Fibroblast of upper back skin (primary cell): ENCODE data around the gene SH3D19.
"Not testable (repeated sequence)": the region's sequence is repeated elsewhere in the genome, so short reads cannot be mapped to it uniquely, and the experiment has no call there.

ENCODE experiments used
- DNase-seq: peaks from one replicate; pipeline ENCODE4 v3.0.0-alpha.2; 2013

Gene SH3D19

DNA sequence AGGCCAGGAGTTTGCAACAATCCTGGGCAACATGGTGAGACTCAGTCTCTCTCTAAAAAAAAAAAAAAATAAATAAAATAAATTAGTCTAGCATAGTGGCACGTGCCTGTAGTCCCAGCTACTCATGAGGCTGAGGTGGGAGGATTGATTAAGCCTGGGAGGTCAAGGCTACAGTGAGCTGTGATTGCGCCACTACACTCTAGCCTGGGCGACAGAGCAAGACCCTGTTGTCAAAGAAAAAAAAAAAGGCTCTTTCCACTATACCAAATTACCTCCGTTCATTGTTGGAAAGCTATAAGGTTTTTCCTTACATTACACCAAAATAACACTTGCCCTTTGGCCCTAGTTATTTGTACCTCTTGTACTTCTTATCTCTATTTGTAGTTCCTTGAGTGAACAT lies 58.3 kb downstream of the SH3D19 start:
- DNase-seq: no peak

GRCh38 chr4:151266497-151266896 lies 58.9 kb downstream of the SH3D19 start:
- DNase-seq: peak; percentile 7

DNA sequence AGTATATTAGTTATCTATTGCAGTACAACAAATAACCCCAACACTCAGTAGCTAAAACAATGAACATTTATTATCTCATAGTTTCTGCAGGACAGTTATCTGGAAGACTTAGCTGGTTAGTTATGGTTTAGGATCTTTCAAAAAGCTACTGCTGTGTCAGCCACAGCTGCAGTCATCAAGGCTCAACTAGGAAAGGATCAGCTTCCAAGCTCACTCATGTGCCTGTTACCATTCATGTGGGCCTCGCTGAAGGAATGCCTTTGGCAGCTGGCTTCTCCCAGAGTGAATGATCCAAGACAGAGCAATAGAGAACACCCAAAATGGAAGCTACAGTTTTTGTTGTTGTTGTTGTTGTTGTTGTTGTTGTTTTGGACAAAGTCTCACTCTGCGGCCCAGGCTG lies 62.0 kb downstream of the SH3D19 start:
- DNase-seq: no peak

DNA sequence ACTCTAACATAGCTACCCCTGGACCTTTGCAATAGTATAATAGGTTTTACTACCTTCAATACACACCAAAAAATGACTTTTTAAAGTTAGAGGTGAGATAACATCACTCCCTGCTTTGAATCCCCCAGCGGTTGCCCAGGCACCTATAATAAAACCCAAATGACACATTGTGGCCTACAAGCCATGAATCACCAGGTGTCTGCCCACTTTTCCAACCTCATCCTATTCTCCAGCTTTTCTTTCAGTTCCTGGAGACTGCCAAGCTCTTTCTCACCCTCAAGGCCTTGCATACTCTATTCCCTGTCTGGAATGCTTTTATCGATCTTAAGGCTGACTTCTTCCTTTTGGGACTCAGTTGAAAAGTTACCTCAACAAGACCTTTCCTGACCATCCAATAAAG lies 64.9 kb downstream of the SH3D19 start:
- DNase-seq: peak; percentile 7

DNA sequence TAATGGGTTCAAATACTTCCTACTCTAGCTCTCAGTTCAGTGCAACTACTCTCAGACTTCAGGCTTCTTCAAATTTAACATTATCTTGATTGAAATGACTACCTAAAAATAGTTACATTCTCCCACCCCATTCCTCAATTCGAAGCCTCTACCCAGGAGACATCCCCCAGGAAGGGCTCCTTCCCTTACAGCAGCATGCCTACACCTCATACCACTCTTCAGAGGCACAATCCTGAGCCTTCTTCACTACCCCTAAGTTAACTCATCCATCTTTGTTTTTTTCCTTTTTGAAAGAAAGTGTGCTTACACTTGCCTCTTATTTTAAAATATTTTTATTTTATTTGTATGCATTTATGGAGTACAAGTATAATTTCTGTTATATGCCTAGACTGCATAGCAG lies 65.7 kb downstream of the SH3D19 start:
- no peak for DNase-seq

GRCh38 chr4:151257704-151258103 lies 67.7 kb downstream of the SH3D19 start:
- DNase-seq: no peak

- no peak for DNase-seq
These were observed 69.3 kb downstream of the SH3D19 start for GRCh38 chr4:151256134-151256533.

GRCh38 chr4:151255680-151256079 lies 69.7 kb downstream of the SH3D19 start:
- DNase-seq: not testable (repeated sequence)

GRCh38 chr4:151255226-151255625 lies 70.2 kb downstream of the SH3D19 start:
- DNase-seq: not testable (repeated sequence)

- DNase-seq: no peak
These were observed 73.7 kb downstream of the SH3D19 start for GRCh38 chr4:151251603-151252304.

DNA sequence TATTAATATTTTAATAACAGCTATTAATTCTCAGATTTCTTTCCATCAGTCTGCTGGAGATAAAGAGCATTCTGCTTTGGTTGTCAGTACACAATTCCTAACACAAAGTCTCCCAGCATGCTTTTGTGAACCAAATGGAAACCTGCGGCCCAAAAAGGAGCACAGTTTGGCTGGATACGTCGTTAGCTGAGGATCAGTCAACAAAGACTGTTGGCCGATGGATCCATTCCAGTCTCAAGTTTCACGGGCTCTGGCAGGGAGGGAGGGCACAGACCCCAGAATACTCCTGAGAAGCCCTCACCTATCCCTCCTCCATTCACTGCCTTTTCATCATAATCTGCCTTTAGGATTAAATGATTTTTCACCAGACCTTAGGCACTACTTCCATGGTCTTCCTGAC lies 74.7 kb downstream of the SH3D19 start:
- DNase-seq: no peak

DNA sequence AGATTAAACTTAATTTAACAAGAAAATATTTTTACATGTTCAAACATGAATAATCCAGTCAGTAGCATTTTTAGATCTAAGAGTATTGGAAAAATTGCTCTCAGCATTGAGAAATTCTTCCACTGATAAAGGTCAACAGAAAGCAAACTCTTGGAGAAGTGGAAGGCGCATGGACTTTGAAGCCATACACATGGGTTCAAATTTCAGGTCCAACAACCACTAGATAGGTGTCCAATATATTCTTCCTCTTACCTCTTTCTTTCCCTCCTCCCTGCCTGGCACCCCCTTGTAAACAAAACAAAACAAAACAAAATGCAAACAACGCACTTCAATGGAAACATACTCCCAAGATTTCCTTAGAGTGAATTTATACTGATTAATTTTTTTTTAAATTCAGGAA lies 76.9 kb downstream of the SH3D19 start:
- DNase-seq: no peak

- DNase-seq: no peak
These were observed 78.0 kb downstream of the SH3D19 start for GRCh38 chr4:151247395-151247794.

DNA sequence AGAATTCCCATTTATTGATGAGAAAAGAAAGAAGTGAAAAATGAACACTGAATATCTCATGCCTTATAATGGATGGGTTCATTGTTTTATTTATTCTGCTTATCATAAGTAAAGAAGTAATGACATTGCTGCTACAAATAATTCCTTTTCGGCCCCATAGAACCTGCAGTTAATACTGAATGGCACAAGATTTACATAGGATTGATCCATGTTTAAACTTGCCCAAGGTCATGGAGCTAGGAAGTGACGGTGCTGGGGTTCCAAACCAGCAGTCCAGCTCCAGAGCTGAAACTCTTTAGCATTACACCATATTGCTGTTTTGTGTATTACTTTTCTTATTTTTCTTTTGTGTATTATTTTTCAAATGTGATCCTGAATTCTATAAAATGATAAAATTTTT lies 78.7 kb downstream of the SH3D19 start:
- no peak for DNase-seq

DNA sequence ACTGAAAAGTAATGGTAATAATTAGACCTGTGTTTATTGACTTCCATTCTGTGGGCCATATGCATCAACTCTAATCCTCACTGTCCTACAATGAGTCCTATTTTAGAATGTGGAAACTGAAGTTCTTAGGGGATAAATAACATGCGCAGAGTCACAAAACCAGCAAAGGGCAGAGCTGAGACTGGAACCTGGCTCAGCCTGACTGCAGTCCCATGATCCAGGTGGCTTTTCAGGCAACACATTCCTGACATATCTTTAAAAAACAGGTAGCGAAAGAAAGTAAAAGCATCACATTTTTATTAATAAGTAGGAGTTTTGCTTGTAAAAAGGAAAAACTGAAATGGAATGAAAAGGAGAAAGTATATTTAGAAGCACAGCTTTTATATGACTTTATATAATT lies 83.1 kb downstream of the SH3D19 start:
- DNase-seq: no peak

DNA sequence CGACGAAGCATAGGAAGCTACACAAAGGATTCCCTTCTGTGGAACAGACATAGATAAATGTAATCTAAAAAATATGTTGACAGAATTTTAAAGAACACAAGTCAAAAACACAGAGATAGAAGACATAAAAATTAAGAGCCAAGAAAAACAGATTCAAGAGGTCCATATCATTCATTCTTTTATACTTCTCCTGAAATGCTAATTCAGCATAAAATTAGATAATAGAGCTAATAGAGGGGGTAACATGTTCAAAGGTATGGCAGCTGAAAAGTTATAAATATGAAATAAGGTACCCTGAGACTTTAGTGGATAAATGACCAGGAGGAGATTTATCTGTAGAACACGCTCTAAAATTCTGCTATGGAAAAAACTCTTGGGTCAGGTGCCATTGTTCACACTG lies 85.8 kb downstream of the SH3D19 start:
- DNase-seq: no peak

GRCh38 chr4:151238477-151238876 lies 86.9 kb downstream of the SH3D19 start:
- DNase-seq: peak; percentile 24

DNA sequence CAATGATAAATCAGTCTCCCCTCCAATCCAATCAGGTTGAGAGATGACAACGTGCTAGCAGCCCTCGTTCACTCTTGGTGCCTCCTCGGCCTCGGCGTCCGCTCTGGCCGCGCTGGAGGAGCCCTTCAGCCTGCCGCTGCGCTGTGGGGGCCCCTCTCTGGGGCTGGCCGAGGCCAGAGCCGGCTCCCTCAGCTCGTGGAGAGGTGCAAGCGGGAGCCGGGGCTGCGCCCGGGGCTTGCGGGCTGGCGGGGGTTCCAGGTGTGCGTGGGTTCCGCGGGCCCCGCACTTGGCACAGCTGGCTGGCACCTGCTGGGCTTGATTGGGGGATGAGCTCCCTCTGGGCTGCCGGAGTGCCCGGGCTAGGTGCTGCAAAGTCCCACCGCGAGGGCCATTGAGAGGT lies 89.4 kb downstream of the SH3D19 start:
- DNase-seq: no peak

DNA sequence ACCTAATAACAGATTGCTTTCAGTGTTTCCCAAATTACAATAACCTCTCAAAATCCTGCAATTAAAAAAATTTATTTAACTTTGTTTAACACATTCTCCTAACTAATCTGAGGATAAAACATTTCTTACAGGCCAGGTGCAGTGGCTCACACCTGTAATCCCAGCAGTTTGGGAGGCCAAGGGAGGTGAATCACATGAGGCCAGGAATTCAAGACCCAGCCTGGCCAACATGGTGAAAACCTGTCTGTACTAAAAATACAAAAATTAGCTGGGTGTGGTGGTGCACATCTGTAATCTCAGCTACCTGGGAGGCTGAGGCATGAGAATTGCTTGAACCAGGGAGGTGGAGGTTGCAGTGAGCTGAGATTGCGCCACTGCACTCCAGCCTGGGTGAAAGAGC lies 90.0 kb downstream of the SH3D19 start:
- DNase-seq: not testable (repeated sequence)

GRCh38 chr4:151233600-151233999 lies 91.8 kb downstream of the SH3D19 start:
- DNase-seq: no peak

GRCh38 chr4:151231915-151232595 lies 93.3 kb downstream of the SH3D19 start:
- DNase-seq: peak; percentile 25

- peak; percentile 80 for DNase-seq
These were observed 97.0 kb downstream of the SH3D19 start for GRCh38 chr4:151228189-151229119.

GRCh38 chr4:151227731-151228130 lies 97.7 kb downstream of the SH3D19 start:
- peak; percentile 80 for DNase-seq

DNA sequence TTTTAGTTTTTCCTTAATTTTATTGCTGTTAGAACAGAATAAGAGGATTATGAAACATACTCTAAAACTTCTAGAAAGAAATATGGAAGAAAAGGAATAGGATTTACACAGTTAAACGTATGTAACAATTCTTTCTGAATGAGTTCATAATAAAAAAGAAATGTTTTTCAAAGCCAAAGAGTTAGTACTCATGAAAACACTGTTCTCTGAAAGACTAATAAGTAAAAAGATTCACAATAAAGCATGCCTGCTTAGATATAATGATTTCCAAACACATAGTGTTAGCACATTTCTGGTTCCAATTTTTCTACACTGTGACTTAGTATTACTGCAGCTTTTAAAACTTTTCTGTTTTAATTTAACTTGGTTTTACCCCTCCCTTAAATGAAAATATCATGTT lies 98.2 kb downstream of the SH3D19 start:
- DNase-seq: no peak
